Body of pancreas (tissue), 4 donors: ENCODE results near the gene ATXN10. TPM values are rescaled to one million over a fixed set of nuclear protein-coding genes. Genes with fewer than 3 reads are reported as not detected.
A peak's percentile ranks its signal among the peaks of the same experiment; 100 is the strongest.

ENCODE experiments used
- ATAC-seq: fragments of 150-250 bp; one replicate; pipeline ENCODE4 v1.9.1; 2016
- DNase-seq, 4 donors: peaks; one replicate each; pipeline ENCODE4 v3.0.0-alpha.2; 2019
- H3K27ac ChIP-seq, 4 donors: fragments of 200-600 bp; sonication (generic); 1 replicate in 3 of 4; 2 replicates in 1 of 4; pipeline versions ENCODE4 v1.5.1 to v1.6.1; 2016 to 2019; ENCODE audit warnings: mild to moderate bottlenecking in 1 of 4, mixed read lengths in 1 of 4, moderate library complexity in 1 of 4
- H3K27me3 ChIP-seq, 2 donors: fragments of 200-600 bp; sonication (generic); one replicate each; pipeline ENCODE4 v1.6.0; 2016; ENCODE audit warnings: mild to moderate bottlenecking in 1 of 2
- H3K36me3 ChIP-seq, 2 donors: fragments of 200-600 bp; sonication (generic); replicated peaks in 1 of 2; 2 replicates each; pipeline ENCODE4 v1.5.1; 2016; ENCODE audit warnings: low read depth in 2 of 2; ENCODE audit not compliant: insufficient read depth in 1 of 2
- H3K4me1 ChIP-seq: fragments of 200-600 bp; sonication (generic); one replicate; pipeline ENCODE4 v1.6.0; 2016
- H3K4me3 ChIP-seq, 2 donors: fragments of 200-600 bp; sonication (generic); 1 replicate in 1 of 2; 2 replicates in 1 of 2; pipeline ENCODE4 v1.5.1; 2016 to 2019
- H3K9me3 ChIP-seq, 3 donors: fragments of 200-600 bp; sonication (generic); 1 replicate in 2 of 3; 2 replicates in 1 of 3; pipeline ENCODE4 v1.5.1; 2016
- CTCF ChIP-seq, 7 experiments: fragments of 450-650 bp in 4 of 7; fragments of 200-600 bp in 3 of 7; sonication (generic) in 3 of 7; IDR thresholded peaks; one replicate each; pipeline ENCODE4 v1.5.1; 2016 to 2019; ENCODE audit warnings: antibody characterized with exemption in 7 of 7
- POLR2A ChIP-seq, 3 donors: fragments of 450-650 bp; IDR thresholded peaks; one replicate each; pipeline ENCODE4 v1.6.1; 2016; ENCODE audit warnings: antibody characterized with exemption in 3 of 3, mild to moderate bottlenecking in 2 of 3
- WGBS, 2 donors: methylation state at CpG; one replicate each; pipeline ENCODE4 v1.1.5; 2017; 5-methylcytosine and 5-hydroxymethylcytosine counted together
- intact Hi-C: fragments of 100-400 bp; cut with DNase I; formaldehyde crosslinking; loops from one replicate; pipeline ENCODE4 v1.15.1; 2023
- total RNA-seq, 2 donors: library from RNA; depleted of rRNA; stranded (reverse); fragments of >200 nt; gene quantifications; one replicate each; pipeline ENCODE4 v1.1.0, GENCODE V29; 2016

ATXN10 gene
- total RNA-seq, 2 donors from 2014 or later, result 61.6 to 69.8 TPM

GRCh38 chr22:45670981-45671782 lies 452 bp upstream of the ATXN10 start:
- peak overlapping the region; percentile 40 to 86 (median 76) for H3K27ac ChIP-seq
- no peak for TF ChIP-seq POLR2A (IDR thresholded peaks at IDR 0.05)
- TF ChIP-seq CTCF (IDR thresholded peaks at IDR 0.05), result no peak
- DNase-seq (no peak), ATAC-seq (no peak)
- intact Hi-C loops, result no loop called here
- peaks cover 29% of the 10 kb centered on the region for H3K4me1 ChIP-seq
- no peaks in the 10 kb centered on the region for H3K27me3 ChIP-seq
- H3K9me3 ChIP-seq, result no peaks in the 10 kb centered on the region
- 7 to 8% methylated on average over 16 to 31 of the region's 32 CpGs for WGBS, 2 donors
- peak overlapping the region; percentile 74 to 77 for H3K4me3 ChIP-seq
- H3K36me3 ChIP-seq, result no peaks in the 10 kb centered on the region

- peak overlapping the region; percentile 40 to 86 (median 76) for H3K27ac ChIP-seq
- H3K4me3 ChIP-seq, result peak overlapping the region; percentile 74 to 77
- 19 to 48% methylated on average over 4 to 14 of the region's 14 CpGs for WGBS, 2 donors
- DNase-seq (no peak), ATAC-seq (peak; percentile 38)
- no peak for TF ChIP-seq POLR2A (IDR thresholded peaks at IDR 0.05)
- TF ChIP-seq CTCF (IDR thresholded peaks at IDR 0.05), result no peak
- H3K9me3 ChIP-seq, result no peaks in the 10 kb centered on the region
- H3K36me3 ChIP-seq, result no peaks in the 10 kb centered on the region
- H3K4me1 ChIP-seq, result peaks cover 29% of the 10 kb centered on the region
- intact Hi-C loops, result no loop called here
- no peaks in the 10 kb centered on the region for H3K27me3 ChIP-seq
Measured at GRCh38 chr22:45672564-45673481, 1.2 kb downstream of the ATXN10 start.

- WGBS, 2 donors, result 78 to 87% methylated on average over 10 of the region's 10 CpGs
- ATAC-seq (no peak), DNase-seq (no peak)
- TF ChIP-seq POLR2A (IDR thresholded peaks at IDR 0.05), result no peak
- no peak for TF ChIP-seq CTCF (IDR thresholded peaks at IDR 0.05)
- H3K36me3 ChIP-seq, result no peaks in the 10 kb centered on the region
- H3K4me3 ChIP-seq, result no peak overlapping the region
- no peaks in the 10 kb centered on the region for H3K27me3 ChIP-seq
- peaks cover 29% of the 10 kb centered on the region for H3K4me1 ChIP-seq
- intact Hi-C loops, result no loop called here
- H3K9me3 ChIP-seq, result no peaks in the 10 kb centered on the region
- H3K27ac ChIP-seq, result no peak overlapping the region
Measured at GRCh38 chr22:45673482-45674175, 2.0 kb downstream of the ATXN10 start.

DNA sequence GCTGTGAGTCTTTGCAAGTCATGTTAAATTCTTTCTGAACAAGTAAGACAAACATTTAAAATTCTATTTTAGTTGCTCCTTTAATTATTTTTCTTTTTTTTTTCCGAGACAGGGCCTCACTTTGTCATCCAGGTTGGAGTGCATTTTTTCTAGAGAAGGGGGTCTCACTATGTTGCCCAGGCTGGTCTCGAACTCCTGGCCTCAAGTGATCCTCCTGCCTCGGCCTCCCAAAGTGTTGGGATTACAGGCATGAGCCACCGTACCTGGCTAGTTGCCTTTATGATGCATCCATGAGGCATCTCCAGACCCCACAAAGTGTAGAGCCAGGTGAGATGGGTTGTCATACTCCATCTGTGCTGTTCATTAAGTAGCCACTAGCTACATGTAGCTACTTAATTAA lies 4.4 kb downstream of the ATXN10 start:
- no peaks in the 10 kb centered on the region for H3K36me3 ChIP-seq
- peaks cover 32% of the 10 kb centered on the region for H3K4me1 ChIP-seq
- no peaks in the 10 kb centered on the region for H3K27me3 ChIP-seq
- DNase-seq (no peak), ATAC-seq (no peak)
- intact Hi-C loops, result no loop called here
- 81 to 84% methylated on average over 4 of the region's 4 CpGs for WGBS, 2 donors
- no peak overlapping the region for H3K4me3 ChIP-seq
- no peaks in the 10 kb centered on the region for H3K9me3 ChIP-seq
- no peak overlapping the region for H3K27ac ChIP-seq
- TF ChIP-seq CTCF (IDR thresholded peaks at IDR 0.05), result no peak
- TF ChIP-seq POLR2A (IDR thresholded peaks at IDR 0.05), result no peak
